ENCODE measurements around the gene PRKACG.

Gene PRKACG

DNA sequence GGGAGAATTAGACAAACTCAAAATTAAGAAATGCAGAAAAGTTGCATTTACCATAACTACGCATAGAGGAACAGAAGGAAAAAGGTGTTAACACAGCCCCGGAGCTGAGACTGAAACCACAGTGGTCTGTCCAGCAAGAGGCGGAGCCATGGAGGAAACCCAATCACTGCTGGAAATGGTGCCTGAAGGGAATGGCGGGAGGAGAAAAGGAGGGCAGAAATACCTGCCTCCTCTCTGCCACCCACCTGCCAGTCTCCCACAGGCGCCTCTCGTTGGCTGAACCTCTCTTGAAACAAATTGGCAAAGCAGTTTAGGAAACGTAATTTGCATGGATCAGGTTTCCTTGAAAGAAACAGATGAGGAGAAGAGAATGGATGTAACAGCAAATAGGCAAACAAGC is 9.7 kb upstream of the PRKACG start:
- no peaks in the 10 kb centered on the region for H3K36me3 ChIP-seq (ENCODE audit: control insufficient read depth in 1 of 2, insufficient read depth in 2 of 2, low read length in 2 of 2)
- H3K4me3 ChIP-seq (ENCODE audit: low read depth in 1 of 2, low read length in 2 of 2): peak overlapping the region in 1 of 2 donors; percentile 25
- H3K4me1 ChIP-seq (ENCODE audit: control insufficient read depth in 1 of 2, insufficient read depth in 2 of 2, low read length in 2 of 2): no peaks in the 10 kb centered on the region
- H3K27me3 ChIP-seq (ENCODE audit: low read depth, low read length): no peaks in the 10 kb centered on the region
- no peak overlapping the region for H3K27ac ChIP-seq (ENCODE audit: low read length)
- no peaks in the 10 kb centered on the region for H3K9me3 ChIP-seq (ENCODE audit: control insufficient read depth in 1 of 2, low read length in 2 of 2)

DNA sequence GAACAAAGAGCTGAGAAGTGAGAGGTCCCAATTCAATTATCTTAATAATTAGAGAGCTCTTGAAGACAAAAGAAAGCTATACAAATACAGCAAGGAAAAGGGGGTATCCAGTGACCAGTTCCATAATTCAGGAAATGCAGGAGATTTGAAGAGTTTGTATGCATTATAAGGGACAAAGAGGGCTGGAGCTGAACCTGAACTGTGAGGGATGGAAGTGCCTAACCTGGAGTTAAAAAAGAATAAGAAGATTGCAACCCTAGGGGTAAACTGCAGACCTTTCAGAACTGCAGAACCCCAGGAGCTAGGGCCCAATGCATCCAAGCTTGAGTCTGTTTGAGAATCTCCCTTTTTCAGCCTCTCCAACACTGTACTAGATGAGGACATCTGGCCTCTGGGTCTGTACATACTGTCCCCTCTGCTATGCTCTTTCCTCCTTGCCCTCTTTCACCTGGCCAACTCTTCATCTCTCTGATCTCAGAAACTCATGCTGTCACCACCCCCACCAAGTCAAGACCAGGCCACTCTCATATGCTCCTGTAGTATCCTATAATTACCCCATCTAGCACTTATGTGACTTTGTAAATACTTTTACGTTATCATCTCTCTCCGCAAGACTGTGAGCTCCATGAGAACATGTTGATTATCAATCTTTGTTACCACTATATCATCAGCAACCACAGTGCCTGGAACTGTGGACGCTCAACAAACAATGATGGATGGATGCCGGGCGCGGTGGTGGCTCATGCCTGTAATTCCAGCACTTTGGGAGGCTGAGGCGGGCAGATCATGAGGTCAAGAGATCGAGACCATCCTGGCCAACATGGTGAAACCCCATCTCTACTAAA is 6.6 kb upstream of the PRKACG start:
- Histone ChIP-seq H3K4me1 (ENCODE audit: control insufficient read depth in 1 of 2, insufficient read depth in 2 of 2, low read length in 2 of 2) (no peaks in the 10 kb centered on the region), H3K9me3 (ENCODE audit: control insufficient read depth in 1 of 2, low read length in 2 of 2) (no peaks in the 10 kb centered on the region), H3K4me3 (ENCODE audit: low read depth in 1 of 2, low read length in 2 of 2) (no peak overlapping the region), H3K27me3 (ENCODE audit: low read depth, low read length) (no peaks in the 10 kb centered on the region), H3K27ac (ENCODE audit: low read length) (no peak overlapping the region), H3K36me3 (ENCODE audit: control insufficient read depth in 1 of 2, insufficient read depth in 2 of 2, low read length in 2 of 2) (no peaks in the 10 kb centered on the region)

DNA sequence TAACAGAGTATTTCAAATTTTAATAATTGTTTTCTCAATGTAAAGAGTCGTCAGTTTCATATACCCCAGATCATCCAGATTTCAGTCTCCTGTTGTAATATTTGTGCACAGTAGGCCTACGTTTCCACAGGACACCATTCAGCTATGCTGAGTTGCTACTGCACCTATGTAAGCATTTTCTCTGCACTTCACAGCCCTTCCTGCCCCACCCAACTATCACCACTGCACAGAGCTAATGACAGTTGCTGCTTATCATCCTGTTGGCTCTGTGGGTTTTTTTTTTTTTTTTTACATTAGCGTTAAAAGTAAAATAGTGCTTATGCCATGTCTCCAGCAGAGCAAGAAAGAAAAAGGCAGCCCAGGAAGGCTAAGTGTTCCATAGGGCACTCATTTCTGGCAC is 5.9 kb upstream of the PRKACG start:
- H3K4me3 ChIP-seq (ENCODE audit: low read depth in 1 of 2, low read length in 2 of 2): no peak overlapping the region
- H3K9me3 ChIP-seq (ENCODE audit: control insufficient read depth in 1 of 2, low read length in 2 of 2): no peaks in the 10 kb centered on the region
- H3K27ac ChIP-seq (ENCODE audit: low read length): no peak overlapping the region
- H3K4me1 ChIP-seq (ENCODE audit: control insufficient read depth in 1 of 2, insufficient read depth in 2 of 2, low read length in 2 of 2): no peaks in the 10 kb centered on the region
- H3K36me3 ChIP-seq (ENCODE audit: control insufficient read depth in 1 of 2, insufficient read depth in 2 of 2, low read length in 2 of 2): no peaks in the 10 kb centered on the region
- H3K27me3 ChIP-seq (ENCODE audit: low read depth, low read length): no peaks in the 10 kb centered on the region

DNA sequence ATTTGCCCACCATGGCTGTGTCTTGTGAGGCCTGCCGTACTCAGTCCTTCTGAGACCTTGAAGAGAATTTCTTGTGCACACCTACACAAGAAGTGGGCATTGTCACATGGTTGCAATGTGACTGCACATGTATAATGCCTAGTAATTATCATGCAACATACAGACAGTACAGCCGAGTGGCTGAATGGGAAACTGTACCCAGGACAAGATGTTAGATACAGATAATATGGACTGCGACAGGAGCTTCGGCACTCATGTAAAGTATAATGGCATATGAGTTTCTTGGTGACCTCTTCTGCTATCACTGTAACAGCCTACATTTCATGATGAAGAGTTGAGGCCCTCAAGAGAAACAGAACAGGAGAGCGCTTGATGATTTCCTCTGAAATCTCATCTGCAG is 4.8 kb upstream of the PRKACG start:
- Histone ChIP-seq H3K9me3 (ENCODE audit: control insufficient read depth in 1 of 2, low read length in 2 of 2) (no peaks in the 10 kb centered on the region), H3K36me3 (ENCODE audit: control insufficient read depth in 1 of 2, insufficient read depth in 2 of 2, low read length in 2 of 2) (no peaks in the 10 kb centered on the region), H3K4me1 (ENCODE audit: control insufficient read depth in 1 of 2, insufficient read depth in 2 of 2, low read length in 2 of 2) (no peaks in the 10 kb centered on the region), H3K27me3 (ENCODE audit: low read depth, low read length) (no peaks in the 10 kb centered on the region), H3K4me3 (ENCODE audit: low read depth in 1 of 2, low read length in 2 of 2) (no peak overlapping the region), H3K27ac (ENCODE audit: low read length) (no peak overlapping the region)

DNA sequence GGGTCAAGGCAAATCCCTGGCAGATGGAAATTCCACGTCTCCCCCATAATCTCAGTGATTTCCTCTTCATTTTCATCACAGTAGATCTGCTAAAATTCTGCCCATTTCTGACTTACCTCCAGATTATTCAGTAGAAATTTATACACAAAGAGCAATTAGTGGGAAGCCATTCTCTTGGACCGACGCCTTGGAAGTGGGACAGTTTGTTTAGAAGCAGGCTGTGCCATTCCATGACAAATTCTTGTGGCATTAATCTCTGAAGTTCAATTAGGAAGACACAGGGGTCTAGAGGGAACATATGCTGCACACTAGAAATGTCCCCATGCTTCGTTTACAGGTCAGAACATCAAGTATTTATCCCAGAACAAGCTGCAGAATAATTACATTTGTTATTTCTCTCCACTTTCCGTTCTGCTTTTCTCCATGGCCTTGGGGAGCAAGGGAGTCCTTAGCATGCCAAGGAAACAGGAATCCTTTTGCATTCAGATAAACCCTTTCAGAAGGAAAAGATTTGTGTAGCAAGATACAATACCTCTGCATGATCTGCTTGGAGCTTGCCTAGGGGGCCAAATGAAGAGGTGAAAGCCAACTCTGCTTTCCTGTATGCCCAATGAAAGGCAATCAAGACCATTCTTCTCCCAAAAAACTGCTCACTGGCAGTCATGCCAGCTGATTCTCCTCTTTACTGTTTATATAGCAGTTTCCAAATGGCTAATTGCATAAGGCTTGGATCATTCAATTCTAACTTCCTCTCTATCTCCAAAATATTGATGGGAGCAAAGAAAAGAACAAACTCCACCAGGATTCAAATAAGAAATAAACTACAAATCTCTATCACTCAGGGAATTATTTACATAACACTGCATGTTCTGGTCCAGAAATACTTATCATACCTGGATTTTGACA is 2.5 kb upstream of the PRKACG start:
- H3K27ac ChIP-seq (ENCODE audit: low read length): no peak overlapping the region
- H3K36me3 ChIP-seq (ENCODE audit: control insufficient read depth in 1 of 2, insufficient read depth in 2 of 2, low read length in 2 of 2): no peaks in the 10 kb centered on the region
- H3K4me1 ChIP-seq (ENCODE audit: control insufficient read depth in 1 of 2, insufficient read depth in 2 of 2, low read length in 2 of 2): no peaks in the 10 kb centered on the region
- no peaks in the 10 kb centered on the region for H3K9me3 ChIP-seq (ENCODE audit: control insufficient read depth in 1 of 2, low read length in 2 of 2)
- H3K4me3 ChIP-seq (ENCODE audit: low read depth in 1 of 2, low read length in 2 of 2): no peak overlapping the region
- H3K27me3 ChIP-seq (ENCODE audit: low read depth, low read length): no peaks in the 10 kb centered on the region

DNA sequence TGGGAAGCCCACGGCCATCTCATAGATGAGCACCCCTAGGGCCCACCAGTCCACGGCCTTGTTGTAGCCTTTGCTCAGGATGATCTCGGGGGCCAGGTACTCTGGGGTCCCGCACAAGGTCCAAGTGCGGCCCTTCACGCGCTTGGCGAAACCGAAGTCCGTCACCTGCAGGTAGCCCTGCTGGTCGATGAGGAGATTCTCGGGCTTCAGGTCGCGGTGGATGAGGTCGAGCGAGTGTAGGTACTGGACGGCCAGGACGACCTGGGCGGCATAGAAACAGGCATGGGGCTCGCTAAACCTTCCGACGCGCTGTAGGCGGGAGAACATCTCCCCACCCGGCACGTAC is 558 bp downstream of the PRKACG start:
- H3K27ac ChIP-seq (ENCODE audit: low read length): no peak overlapping the region
- H3K9me3 ChIP-seq (ENCODE audit: control insufficient read depth in 1 of 2, low read length in 2 of 2): no peaks in the 10 kb centered on the region
- no peaks in the 10 kb centered on the region for H3K36me3 ChIP-seq (ENCODE audit: control insufficient read depth in 1 of 2, insufficient read depth in 2 of 2, low read length in 2 of 2)
- no peaks in the 10 kb centered on the region for H3K4me1 ChIP-seq (ENCODE audit: control insufficient read depth in 1 of 2, insufficient read depth in 2 of 2, low read length in 2 of 2)
- no peaks in the 10 kb centered on the region for H3K27me3 ChIP-seq (ENCODE audit: low read depth, low read length)
- H3K4me3 ChIP-seq (ENCODE audit: low read depth in 1 of 2, low read length in 2 of 2): no peak overlapping the region

DNA sequence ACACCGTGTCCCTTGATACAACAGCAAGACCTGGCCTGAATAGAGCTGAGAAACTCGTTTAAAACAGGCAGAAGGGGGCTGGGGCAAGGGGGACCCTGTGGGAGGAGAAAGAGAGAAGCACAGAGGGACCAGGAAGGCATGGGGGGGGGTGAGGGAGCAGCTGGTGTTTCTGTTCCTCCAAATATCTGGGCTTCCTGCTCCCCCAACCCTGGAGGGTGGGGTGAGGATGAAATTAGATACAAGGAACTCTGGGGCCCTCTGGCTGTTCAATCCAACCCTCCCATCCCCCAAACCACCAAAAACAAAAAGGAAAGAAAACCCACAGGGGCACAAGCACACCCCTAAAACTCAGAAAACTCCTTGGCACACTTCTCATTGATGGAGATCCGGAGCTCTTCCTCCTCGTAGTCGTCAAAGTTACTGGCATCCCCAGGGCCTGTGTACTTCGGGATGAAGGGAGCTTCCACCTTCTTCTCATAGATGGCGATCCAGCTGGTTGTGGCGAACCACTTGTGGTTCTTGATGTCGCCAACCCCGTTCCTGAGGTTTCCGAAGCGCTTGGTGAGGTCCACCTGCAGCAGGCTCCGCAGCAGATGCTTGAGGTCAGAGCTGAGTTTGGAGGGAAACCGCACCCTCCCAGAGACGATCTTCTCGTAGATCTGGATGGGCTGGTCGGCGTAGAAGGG is 1.1 kb downstream of the PRKACG start:
- no peaks in the 10 kb centered on the region for H3K4me1 ChIP-seq (ENCODE audit: control insufficient read depth in 1 of 2, insufficient read depth in 2 of 2, low read length in 2 of 2)
- no peaks in the 10 kb centered on the region for H3K9me3 ChIP-seq (ENCODE audit: control insufficient read depth in 1 of 2, low read length in 2 of 2)
- no peaks in the 10 kb centered on the region for H3K36me3 ChIP-seq (ENCODE audit: control insufficient read depth in 1 of 2, insufficient read depth in 2 of 2, low read length in 2 of 2)
- H3K27ac ChIP-seq (ENCODE audit: low read length): no peak overlapping the region
- H3K27me3 ChIP-seq (ENCODE audit: low read depth, low read length): no peaks in the 10 kb centered on the region
- no peak overlapping the region for H3K4me3 ChIP-seq (ENCODE audit: low read depth in 1 of 2, low read length in 2 of 2)

DNA sequence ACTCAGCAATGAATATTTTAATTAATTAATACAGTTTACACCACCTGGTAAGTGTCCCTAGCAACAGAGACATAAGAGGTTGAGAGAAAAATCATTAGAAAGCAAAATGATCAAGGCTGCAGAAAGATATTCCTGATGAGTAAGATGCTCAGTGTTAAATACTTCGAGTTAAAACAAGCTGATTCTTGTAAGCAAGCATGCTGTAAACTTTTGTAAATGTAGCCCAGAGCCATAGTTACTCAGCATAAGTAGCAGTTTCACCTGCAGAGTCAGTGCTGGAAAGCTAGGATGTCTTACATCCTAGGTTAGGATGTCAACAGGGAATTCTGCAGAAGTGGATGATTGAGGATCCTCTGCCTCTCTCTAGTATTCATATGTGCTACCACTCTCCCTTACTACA is 4.2 kb downstream of the PRKACG start:
- Histone ChIP-seq H3K9me3 (ENCODE audit: control insufficient read depth in 1 of 2, low read length in 2 of 2) (no peaks in the 10 kb centered on the region), H3K27me3 (ENCODE audit: low read depth, low read length) (no peaks in the 10 kb centered on the region), H3K36me3 (ENCODE audit: control insufficient read depth in 1 of 2, insufficient read depth in 2 of 2, low read length in 2 of 2) (no peaks in the 10 kb centered on the region), H3K27ac (ENCODE audit: low read length) (no peak overlapping the region), H3K4me3 (ENCODE audit: low read depth in 1 of 2, low read length in 2 of 2) (no peak overlapping the region), H3K4me1 (ENCODE audit: control insufficient read depth in 1 of 2, insufficient read depth in 2 of 2, low read length in 2 of 2) (no peaks in the 10 kb centered on the region)

DNA sequence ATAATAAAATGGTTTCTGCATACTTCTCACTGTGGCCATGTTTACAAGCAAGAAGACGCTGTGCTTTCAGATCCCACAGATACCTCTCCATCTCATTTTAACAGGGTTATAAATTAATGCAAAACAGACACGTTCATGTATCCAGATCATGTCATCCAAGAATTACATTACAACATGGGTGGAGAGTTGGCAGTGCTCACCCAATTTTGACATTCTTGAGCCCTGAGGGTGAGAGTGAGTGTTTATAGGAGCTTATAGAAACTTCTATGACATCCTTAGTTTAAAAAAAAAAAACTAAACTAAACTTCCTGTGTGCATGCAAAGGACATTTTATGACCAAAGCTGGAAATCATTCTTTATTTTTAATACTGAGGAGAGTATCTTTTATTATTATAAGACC is 9.1 kb downstream of the PRKACG start:
- Histone ChIP-seq H3K27ac (ENCODE audit: low read length) (no peak overlapping the region), H3K9me3 (ENCODE audit: control insufficient read depth in 1 of 2, low read length in 2 of 2) (no peaks in the 10 kb centered on the region)

DNA sequence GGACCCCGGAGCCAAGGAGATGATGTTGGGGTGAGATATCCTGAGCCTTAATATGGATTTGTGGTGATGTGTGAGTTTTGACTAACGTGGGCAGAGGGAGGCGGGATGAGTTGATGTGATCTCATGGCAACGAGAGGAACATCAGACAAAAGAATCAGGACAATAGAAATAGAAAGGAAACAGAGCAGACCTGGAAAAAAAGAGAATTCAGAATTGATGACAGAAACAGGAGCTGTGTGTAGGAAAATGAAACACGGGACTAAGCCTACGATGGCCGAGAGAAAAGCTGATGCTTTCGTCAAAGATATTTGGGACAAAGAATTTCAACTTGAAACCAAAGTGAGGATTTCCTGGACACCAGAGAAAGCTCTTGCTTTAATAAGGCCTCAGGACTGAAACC is 10.9 kb downstream of the PRKACG start:
- Histone ChIP-seq H3K36me3 (ENCODE audit: control insufficient read depth in 1 of 2, insufficient read depth in 2 of 2, low read length in 2 of 2) (no peaks in the 10 kb centered on the region), H3K27me3 (ENCODE audit: low read depth, low read length) (no peaks in the 10 kb centered on the region), H3K27ac (ENCODE audit: low read length) (no peak overlapping the region), H3K4me1 (ENCODE audit: control insufficient read depth in 1 of 2, insufficient read depth in 2 of 2, low read length in 2 of 2) (peaks cover 3 to 4% of the 10 kb centered on the region in 2 donors), H3K4me3 (ENCODE audit: low read depth in 1 of 2, low read length in 2 of 2) (no peak overlapping the region), H3K9me3 (ENCODE audit: control insufficient read depth in 1 of 2, low read length in 2 of 2) (no peaks in the 10 kb centered on the region)

More for the DNA sequence above, 9.1 kb downstream of the PRKACG start:
- Histone ChIP-seq H3K4me1 (ENCODE audit: control insufficient read depth in 1 of 2, insufficient read depth in 2 of 2, low read length in 2 of 2) (no peaks in the 10 kb centered on the region), H3K4me3 (ENCODE audit: low read depth in 1 of 2, low read length in 2 of 2) (no peak overlapping the region), H3K27me3 (ENCODE audit: low read depth, low read length) (no peaks in the 10 kb centered on the region), H3K36me3 (ENCODE audit: control insufficient read depth in 1 of 2, insufficient read depth in 2 of 2, low read length in 2 of 2) (no peaks in the 10 kb centered on the region)

DNA sequence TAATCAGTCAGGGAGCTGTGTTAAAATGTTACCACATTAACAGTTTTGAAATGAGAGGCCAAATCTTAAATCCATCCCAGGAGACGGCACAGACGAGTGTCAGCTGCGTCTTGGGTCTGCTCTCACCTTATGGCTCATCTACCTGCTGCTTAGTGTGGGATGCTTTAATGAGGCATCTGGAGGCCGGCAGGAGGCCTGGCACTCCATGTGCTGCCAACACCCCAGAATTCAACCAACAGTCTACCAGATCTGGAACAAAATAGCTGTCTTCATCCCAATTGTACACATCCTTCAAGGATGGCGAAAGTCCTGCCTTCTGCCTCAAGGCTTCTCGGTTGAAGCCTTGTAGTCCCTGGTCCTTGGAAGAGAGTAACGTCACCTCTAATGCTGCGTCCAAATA is 12.0 kb downstream of the PRKACG start:
- Histone ChIP-seq H3K27ac (ENCODE audit: low read length) (no peak overlapping the region), H3K27me3 (ENCODE audit: low read depth, low read length) (no peaks in the 10 kb centered on the region), H3K36me3 (ENCODE audit: control insufficient read depth in 1 of 2, insufficient read depth in 2 of 2, low read length in 2 of 2) (no peaks in the 10 kb centered on the region), H3K9me3 (ENCODE audit: control insufficient read depth in 1 of 2, low read length in 2 of 2) (no peaks in the 10 kb centered on the region), H3K4me3 (ENCODE audit: low read depth in 1 of 2, low read length in 2 of 2) (no peak overlapping the region), H3K4me1 (ENCODE audit: control insufficient read depth in 1 of 2, insufficient read depth in 2 of 2, low read length in 2 of 2) (peaks cover 3 to 4% of the 10 kb centered on the region in 2 donors)

Measured in muscle layer of duodenum (tissue), 2 donors.